Stomach (tissue), 9 donors: ENCODE measurements around the gene PHF23. TPM values are rescaled to one million over a fixed set of nuclear protein-coding genes. Genes with fewer than 3 reads are reported as not detected.

Source experiments
- DNase-seq, 2 donors: peaks; one replicate each; pipeline versions ENCODE4 v3.0.0 to v3.0.0-alpha.2; 2013 to 2019
- H3K27ac ChIP-seq, 5 donors: fragments of 200-600 bp in 4 of 5; sonication (generic) in 4 of 5; one replicate each; pipeline ENCODE4 v1.5.1; 2013 to 2019; ENCODE audit warnings: mild to moderate bottlenecking in 1 of 5, moderate library complexity in 1 of 5
- H3K27me3 ChIP-seq, 3 donors: fragments of 200-600 bp; sonication (generic); one replicate each; pipeline ENCODE4 v1.5.1; 2017 to 2019; ENCODE audit warnings: mixed run types in 1 of 3
- H3K36me3 ChIP-seq, 4 donors: fragments of 200-600 bp; sonication (generic); 1 replicate in 3 of 4; 2 replicates in 1 of 4; pipeline ENCODE4 v1.5.1; 2016 to 2019
- H3K4me1 ChIP-seq, 4 donors: fragments of 200-600 bp; sonication (generic); one replicate each; pipeline ENCODE4 v1.5.1; 2016 to 2019
- H3K4me3 ChIP-seq, 4 donors: fragments of 200-600 bp; sonication (generic) in 3 of 4; one replicate each; pipeline ENCODE4 v1.5.1; 2016 to 2019; ENCODE audit warnings: mild to moderate bottlenecking in 1 of 4
- H3K9me3 ChIP-seq, 4 donors: fragments of 200-600 bp; sonication (generic); one replicate each; pipeline ENCODE4 v1.5.1; 2016 to 2019
- EP300 ChIP-seq: sonication (generic); formaldehyde crosslinking; IDR thresholded peaks from one replicate; pipeline ENCODE4 v1.6.1; 2017; ENCODE audit warnings: antibody characterized with exemption
- POLR2A ChIP-seq, 4 donors: fragments of 450-650 bp; IDR thresholded peaks; one replicate each; pipeline ENCODE4 v1.6.1; 2016; ENCODE audit warnings: antibody characterized with exemption in 4 of 4, control low read depth in 2 of 4, mild to moderate bottlenecking in 1 of 4, moderate library complexity in 1 of 4
- POLR2AphosphoS5 ChIP-seq, 3 donors: sonication (generic); formaldehyde crosslinking; IDR thresholded peaks; one replicate each; pipeline ENCODE4 v1.6.1; 2016; ENCODE audit warnings: antibody characterized with exemption in 3 of 3
- WGBS, 5 donors: extraction: QIAGEN DNeasy Blood & Tissue Kit in 3 of 5; methylation state at CpG; one replicate each; pipeline versions ENCODE4 v1.1.5 to v1.1.7; 2013 to 2018; 5-methylcytosine and 5-hydroxymethylcytosine counted together
- intact Hi-C: fragments of 100-400 bp; cut with DNase I; formaldehyde crosslinking; loops from one replicate; pipeline ENCODE4 v1.15.1; 2023; ENCODE audit warnings: low total_unique reads
- polyA plus RNA-seq, 3 donors: library from polyadenylated mRNA; stranded (reverse); fragments of 200-250 nt; gene quantifications; one replicate each; pipeline ENCODE4 v1.2.3, GENCODE V29; 2013
- total RNA-seq, 5 donors: library from RNA; depleted of rRNA; stranded (reverse); fragments of >200 nt; gene quantifications; one replicate each; pipeline versions ENCODE4 v1.1.0 to v1.2.3, GENCODE V29; 2014 to 2016
- TF ChIP-seq, protein P1 (sequence below), 7 experiments: fragments of 450-650 bp in 4 of 7; fragments of 200-600 bp in 3 of 7; sonication (generic) in 3 of 7; IDR thresholded peaks; one replicate each; pipeline ENCODE4 v1.5.1; 2016 to 2019; ENCODE audit warnings: antibody characterized with exemption in 7 of 7, control low read depth in 2 of 7, mild to moderate bottlenecking in 1 of 7
- donor health status: healthy with polysubstance abuse.
- donor health status: Bipolar disorder and iron deficiency.
- donor health status: healthy.

PHF23 gene
- total and polyA plus RNA-seq, 8 donors: 5.2 to 27.2 (median 21.4) TPM

- Histone ChIP-seq H3K36me3 (peaks cover 21 to 43% (median 41%) of the 10 kb centered on the region in 4 donors), H3K27me3 (peaks cover 10 to 59% (median 46%) of the 10 kb centered on the region in 3 donors), H3K4me1 (peaks cover 31 to 51% (median 40%) of the 10 kb centered on the region in 4 donors), H3K4me3 (peak overlapping the region; percentile 41 to 60 (median 46)), H3K27ac (peak overlapping the region in 4 of 5 donors; percentile 36 to 73 (median 59)), H3K9me3 (no peaks in the 10 kb centered on the region)
- peak; percentile 47 to 85 for DNase-seq
- intact Hi-C loops: no loop called here
- WGBS, 5 donors: 3 to 8% (median 6%) methylated on average over 34 to 54 of the region's 54 CpGs
- TF ChIP-seq POLR2A (IDR thresholded peaks at IDR 0.05) (no peak), POLR2AphosphoS5 (IDR thresholded peaks at IDR 0.05) (no peak), EP300 (no peak)
- TF ChIP-seq, protein P1, sequence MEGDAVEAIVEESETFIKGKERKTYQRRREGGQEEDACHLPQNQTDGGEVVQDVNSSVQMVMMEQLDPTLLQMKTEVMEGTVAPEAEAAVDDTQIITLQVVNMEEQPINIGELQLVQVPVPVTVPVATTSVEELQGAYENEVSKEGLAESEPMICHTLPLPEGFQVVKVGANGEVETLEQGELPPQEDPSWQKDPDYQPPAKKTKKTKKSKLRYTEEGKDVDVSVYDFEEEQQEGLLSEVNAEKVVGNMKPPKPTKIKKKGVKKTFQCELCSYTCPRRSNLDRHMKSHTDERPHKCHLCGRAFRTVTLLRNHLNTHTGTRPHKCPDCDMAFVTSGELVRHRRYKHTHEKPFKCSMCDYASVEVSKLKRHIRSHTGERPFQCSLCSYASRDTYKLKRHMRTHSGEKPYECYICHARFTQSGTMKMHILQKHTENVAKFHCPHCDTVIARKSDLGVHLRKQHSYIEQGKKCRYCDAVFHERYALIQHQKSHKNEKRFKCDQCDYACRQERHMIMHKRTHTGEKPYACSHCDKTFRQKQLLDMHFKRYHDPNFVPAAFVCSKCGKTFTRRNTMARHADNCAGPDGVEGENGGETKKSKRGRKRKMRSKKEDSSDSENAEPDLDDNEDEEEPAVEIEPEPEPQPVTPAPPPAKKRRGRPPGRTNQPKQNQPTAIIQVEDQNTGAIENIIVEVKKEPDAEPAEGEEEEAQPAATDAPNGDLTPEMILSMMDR (IDR thresholded peaks at IDR 0.05): no peak
Observed at GRCh38 chr17:7260651-7261378, 21.6 kb upstream of the PHF23 start.

DNA sequence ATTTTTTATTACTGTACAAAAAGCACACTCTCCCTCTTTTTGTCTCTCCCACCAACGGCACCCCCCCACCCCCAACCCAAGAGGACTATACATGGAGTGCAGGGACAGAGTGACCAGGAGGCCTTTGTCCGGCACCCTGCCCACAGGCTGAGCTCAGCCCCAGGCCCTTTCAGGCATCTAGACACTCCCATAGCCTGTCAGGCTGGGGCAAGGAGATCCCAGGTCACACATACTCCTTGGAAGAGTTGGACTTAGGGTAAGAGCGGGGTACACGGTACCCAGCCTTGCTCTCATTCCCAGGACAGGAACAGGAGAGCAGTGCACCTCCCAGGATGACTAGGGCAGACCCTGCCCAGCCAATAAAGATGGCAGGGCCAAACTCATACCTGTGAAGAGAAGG lies 20.9 kb upstream of the PHF23 start:
- TF ChIP-seq EP300 (no peak), POLR2A (IDR thresholded peaks at IDR 0.05) (no peak), POLR2AphosphoS5 (IDR thresholded peaks at IDR 0.05) (no peak)
- TF ChIP-seq, protein P1 (IDR thresholded peaks at IDR 0.05): no peak
- peaks cover 31 to 51% (median 40%) of the 10 kb centered on the region in 4 donors for H3K4me1 ChIP-seq
- H3K27me3 ChIP-seq: peaks cover 10 to 52% (median 46%) of the 10 kb centered on the region in 3 donors
- WGBS, 5 donors: 70 to 91% (median 79%) methylated on average over 2 to 4 of the region's 4 CpGs
- no peak overlapping the region for H3K4me3 ChIP-seq
- no peaks in the 10 kb centered on the region for H3K9me3 ChIP-seq
- no peak for DNase-seq
- H3K36me3 ChIP-seq: peaks cover 25 to 50% (median 47%) of the 10 kb centered on the region in 4 donors
- intact Hi-C loops: no loop called here
- no peak overlapping the region for H3K27ac ChIP-seq

- H3K27me3 ChIP-seq: peaks cover 10 to 46% (median 43%) of the 10 kb centered on the region in 3 donors
- peaks cover 30 to 56% (median 54%) of the 10 kb centered on the region in 4 donors for H3K36me3 ChIP-seq
- H3K9me3 ChIP-seq: no peaks in the 10 kb centered on the region
- H3K4me1 ChIP-seq: peaks cover 31 to 51% (median 39%) of the 10 kb centered on the region in 4 donors
- DNase-seq: no peak
- no peak for TF ChIP-seq EP300
- no peak for TF ChIP-seq POLR2A (IDR thresholded peaks at IDR 0.05)
- no peak for TF ChIP-seq POLR2AphosphoS5 (IDR thresholded peaks at IDR 0.05)
- TF ChIP-seq, protein P1 (IDR thresholded peaks at IDR 0.05): no peak
- H3K27ac ChIP-seq: no peak overlapping the region
- no peak overlapping the region for H3K4me3 ChIP-seq
- intact Hi-C loops: no loop called here
- WGBS, 5 donors: 90 to 99% (median 95%) methylated on average over 6 of the region's 6 CpGs
Observed at GRCh38 chr17:7259555-7259889, 20.3 kb upstream of the PHF23 start.

GRCh38 chr17:7258731-7259554 lies 19.7 kb upstream of the PHF23 start:
- peak in 1 of 2 donors; percentile 60 for DNase-seq
- Histone ChIP-seq H3K4me3 (no peak overlapping the region), H3K27ac (no peak overlapping the region), H3K27me3 (peaks cover 10 to 40% (median 37%) of the 10 kb centered on the region in 3 donors), H3K9me3 (no peaks in the 10 kb centered on the region), H3K36me3 (peaks cover 30 to 62% (median 59%) of the 10 kb centered on the region in 4 donors), H3K4me1 (peaks cover 31 to 53% (median 36%) of the 10 kb centered on the region in 4 donors)
- intact Hi-C loops: no loop called here
- 69 to 87% (median 85%) methylated on average over 6 to 7 of the region's 7 CpGs for WGBS, 5 donors
- TF ChIP-seq EP300 (no peak), POLR2A (IDR thresholded peaks at IDR 0.05) (no peak), POLR2AphosphoS5 (IDR thresholded peaks at IDR 0.05) (no peak)
- TF ChIP-seq, protein P1 (IDR thresholded peaks at IDR 0.05): no peak
